ENCODE results near the gene ZNF469.
A peak's percentile ranks its signal among the peaks of the same experiment; 100 is the strongest.

Gene ZNF469

GRCh38 chr16:88430185-88430523 lies 47.4 kb downstream of the ZNF469 start:
- DNase-seq: no peak

- peak; percentile 26 for DNase-seq
Measured at GRCh38 chr16:88430524-88431446, 48.0 kb downstream of the ZNF469 start.

GRCh38 chr16:88431651-88432050 lies 48.9 kb downstream of the ZNF469 start:
- no peak for DNase-seq

- DNase-seq: no peak
Measured at GRCh38 chr16:88432174-88432573, 49.4 kb downstream of the ZNF469 start.
